GM12891 (cell line): Measurements from ENCODE around the gene C12orf43.

ENCODE experiments used
- POLR2A ChIP-seq: IDR thresholded peaks from 2 replicates; pipeline ENCODE4 v1.6.1; 2011; ENCODE audit warnings: low read depth, low read length, control low read depth
- POLR2AphosphoS5 ChIP-seq: IDR thresholded peaks from 2 replicates; pipeline ENCODE4 v1.6.1; 2011; ENCODE audit warnings: low read depth, low read length, control low read depth
- SPI1 ChIP-seq: IDR thresholded peaks from 2 replicates; pipeline ENCODE4 v1.6.1; 2011; ENCODE audit warnings: low read depth, low read length, control low read depth
- TAF1 ChIP-seq: IDR thresholded peaks from 2 replicates; pipeline ENCODE4 v1.6.1; 2011; ENCODE audit warnings: low read depth, low read length, control low read depth

GRCh38 chr12:121025442-121026226 lies 9.3 kb upstream of the C12orf43 start:
- no peak for TF ChIP-seq POLR2A
- no peak for TF ChIP-seq POLR2AphosphoS5
- TF ChIP-seq TAF1 = no peak
- no peak for TF ChIP-seq SPI1
